Activated naive CD8-positive, alpha-beta T cell treated with anti-CD3 and anti-CD28 coated beads, Interleukin-2, amount 10 ng/mL, durations not matched to agents 7 days and 5 days (primary cell): ENCODE measurements around the gene CTNNAL1. TPM values are rescaled to one million over a fixed set of nuclear protein-coding genes. Genes with fewer than 3 reads are reported as not detected.

Experiments
- ATAC-seq: fragments of 150-1000 bp; cut with Tn5 transposase; one replicate; pipeline ENCODE4 v1.10.0; 2021; ENCODE audit warnings: low read depth, moderate library complexity
- POLR2A ChIA-PET: fragments of 350-600 bp; sonication (Branson Sonifier 250); formaldehyde crosslinking; loops from one replicate; lab custom pipeline; 2021; ENCODE audit warnings: antibody characterized with exemption; lab: Charles Lee
- DNase-seq: peaks from one replicate; pipeline ENCODE4 v3.0.0; 2021
- H3K27ac Mint-ChIP-seq: one replicate; pipeline ENCODE4 v1.8.0; 2022; ENCODE audit warnings: mild to moderate bottlenecking, mixed read lengths
- H3K27me3 Mint-ChIP-seq: one replicate; pipeline ENCODE4 v1.8.0; 2022; ENCODE audit warnings: mild to moderate bottlenecking, moderate library complexity, mixed read lengths
- H3K36me3 Mint-ChIP-seq: one replicate; pipeline ENCODE4 v1.8.0; 2021; ENCODE audit warnings: mild to moderate bottlenecking, mixed read lengths
- H3K4me1 Mint-ChIP-seq: one replicate; pipeline ENCODE4 v1.8.0; 2021; ENCODE audit warnings: mixed read lengths
- H3K4me3 Mint-ChIP-seq: one replicate; pipeline ENCODE4 v1.8.0; 2022; ENCODE audit warnings: mild to moderate bottlenecking, moderate library complexity, mixed read lengths
- H3K9me3 Mint-ChIP-seq: one replicate; pipeline ENCODE4 v1.8.0; 2021; ENCODE audit warnings: mixed read lengths
- total RNA-seq, 2 experiments: library from RNA; stranded (reverse); gene quantifications; one replicate each; pipeline ENCODE4 v1.2.3, GENCODE V29; 2021

CTNNAL1 gene
- total RNA-seq, 2 experiments from 2014 or later, result 14.0 to 15.2 TPM

DNA sequence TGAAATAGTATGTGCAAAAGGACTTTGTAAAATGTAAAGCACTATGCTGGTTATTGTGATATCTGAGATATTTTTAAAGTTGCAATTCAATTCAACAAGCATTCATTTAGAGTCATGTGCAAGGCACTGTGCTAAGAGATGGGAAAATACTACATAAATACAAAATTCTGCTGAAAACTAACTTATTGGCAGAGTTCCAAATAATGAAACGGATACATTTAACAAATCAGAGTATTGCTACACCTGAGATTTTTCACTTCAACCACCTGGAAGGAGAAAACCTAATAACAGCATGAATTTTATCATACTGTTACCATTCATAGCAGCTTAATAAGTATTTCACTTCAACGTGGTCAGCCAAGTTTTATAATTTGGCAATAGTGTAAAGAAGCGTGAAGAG is 6.1 kb upstream of the CTNNAL1 start:
- Mint-ChIP-seq H3K4me3 (no peak overlapping the region), H3K4me1 (peaks cover 5% of the 10 kb centered on the region), H3K27me3 (no peaks in the 10 kb centered on the region), H3K9me3 (no peaks in the 10 kb centered on the region), H3K27ac (no peak overlapping the region), H3K36me3 (peaks cover 8% of the 10 kb centered on the region)
- DNase-seq, result no peak
- no peak for ATAC-seq
- POLR2A ChIA-PET, result no interaction called here

DNA sequence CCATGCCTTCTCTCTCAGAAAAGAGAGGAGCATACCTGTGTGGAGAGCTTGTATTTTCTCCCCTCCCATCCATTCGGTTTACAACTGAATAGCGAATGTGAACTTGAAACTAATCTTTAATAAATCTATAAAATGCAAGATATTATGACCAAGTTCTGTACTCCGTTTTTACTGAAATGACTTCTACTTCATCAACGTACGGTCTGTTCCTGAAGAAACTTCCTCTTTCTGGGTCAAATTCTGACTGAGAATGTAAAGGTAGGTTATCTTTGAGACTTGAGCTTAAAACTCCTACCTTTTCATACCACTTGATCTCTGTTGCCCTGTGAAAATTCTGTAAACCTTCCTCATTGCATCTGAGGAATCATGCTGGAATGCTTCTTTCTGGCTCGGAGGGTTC is 4.2 kb upstream of the CTNNAL1 start:
- H3K4me3 Mint-ChIP-seq, result no peak overlapping the region
- ATAC-seq, result no peak
- H3K36me3 Mint-ChIP-seq, result peaks cover 8% of the 10 kb centered on the region
- no peak for DNase-seq
- H3K4me1 Mint-ChIP-seq, result peaks cover 12% of the 10 kb centered on the region
- no peak overlapping the region for H3K27ac Mint-ChIP-seq
- no peaks in the 10 kb centered on the region for H3K27me3 Mint-ChIP-seq
- H3K9me3 Mint-ChIP-seq, result no peaks in the 10 kb centered on the region
- POLR2A ChIA-PET, result no interaction called here

DNA sequence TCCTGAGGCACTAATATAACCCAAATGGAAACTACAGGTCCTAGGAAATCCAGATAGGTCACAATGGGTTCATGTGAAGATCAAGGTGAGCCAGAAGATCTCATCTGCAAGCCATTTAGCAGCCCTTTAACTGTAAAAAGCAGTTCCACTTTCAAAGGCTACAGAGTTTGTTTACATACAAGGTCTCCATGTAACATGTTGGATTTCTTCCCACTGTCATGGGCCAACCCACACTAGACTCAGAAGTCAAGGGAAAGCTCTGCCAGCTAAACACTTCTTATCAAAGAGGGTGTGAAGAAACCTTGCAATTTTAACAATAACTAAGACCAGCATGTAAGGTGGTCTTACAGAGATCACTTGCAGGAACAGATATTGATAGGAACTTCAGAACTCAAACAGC is 3.8 kb upstream of the CTNNAL1 start:
- DNase-seq, result no peak
- H3K4me1 Mint-ChIP-seq, result peaks cover 16% of the 10 kb centered on the region
- ATAC-seq, result no peak
- POLR2A ChIA-PET, result no interaction called here
- H3K9me3 Mint-ChIP-seq, result no peaks in the 10 kb centered on the region
- H3K4me3 Mint-ChIP-seq, result no peak overlapping the region
- H3K36me3 Mint-ChIP-seq, result peaks cover 10% of the 10 kb centered on the region
- H3K27ac Mint-ChIP-seq, result no peak overlapping the region
- H3K27me3 Mint-ChIP-seq, result no peaks in the 10 kb centered on the region

DNA sequence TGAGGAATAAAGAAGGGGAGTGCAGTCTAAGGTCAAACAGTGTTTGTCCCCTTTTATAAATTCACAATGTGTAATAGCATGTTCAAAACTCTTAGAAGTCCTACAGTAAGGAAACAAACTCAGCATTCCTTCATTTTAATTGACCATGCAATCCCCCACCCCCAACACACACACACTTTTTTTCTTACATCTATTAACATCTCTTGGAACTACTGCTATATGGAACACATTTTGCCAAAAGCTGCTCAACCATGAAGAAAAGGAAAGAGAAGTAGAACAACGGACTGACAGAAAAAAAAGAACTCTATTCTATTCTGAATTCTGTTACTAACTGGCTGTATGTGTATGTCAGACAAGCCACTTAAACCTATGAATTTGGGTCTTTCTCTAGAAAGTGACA is 2.8 kb upstream of the CTNNAL1 start:
- Mint-ChIP-seq H3K4me1 (peaks cover 24% of the 10 kb centered on the region), H3K9me3 (no peaks in the 10 kb centered on the region), H3K27me3 (no peaks in the 10 kb centered on the region), H3K4me3 (no peak overlapping the region), H3K27ac (no peak overlapping the region), H3K36me3 (peaks cover 10% of the 10 kb centered on the region)
- ATAC-seq (no peak), DNase-seq (no peak)
- POLR2A ChIA-PET, result no interaction called here

DNA sequence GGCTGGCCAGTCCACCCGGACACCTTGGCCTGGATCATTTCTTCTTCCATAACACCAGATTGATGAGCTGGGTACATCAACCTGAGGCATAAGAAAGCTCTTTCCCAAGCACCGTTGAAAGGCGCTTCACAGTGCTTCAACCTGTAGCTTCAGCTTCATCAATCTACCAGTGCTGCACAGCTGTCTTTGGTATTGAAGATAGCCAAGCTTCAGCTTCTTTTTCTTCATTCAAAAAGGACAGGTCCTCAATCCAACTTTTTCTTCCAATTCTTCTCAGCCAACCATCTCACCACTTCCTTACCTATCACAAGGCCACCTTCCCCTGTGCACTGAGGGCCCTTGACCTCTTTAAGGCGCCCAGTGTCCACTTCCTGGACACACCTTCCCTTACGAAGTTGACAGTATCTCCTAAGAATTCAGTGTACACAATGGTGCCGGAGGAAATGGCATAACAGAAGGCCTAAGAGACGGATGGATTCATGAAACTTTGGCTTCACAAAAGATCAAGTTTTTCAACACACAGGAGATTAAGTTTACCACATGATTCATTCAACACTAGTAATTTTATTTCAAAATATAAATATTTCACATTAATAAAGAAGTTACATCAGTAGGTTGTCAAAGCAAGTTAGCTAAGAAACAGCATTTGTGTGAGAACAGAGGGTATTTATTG is 1.4 kb upstream of the CTNNAL1 start:
- H3K27me3 Mint-ChIP-seq, result no peaks in the 10 kb centered on the region
- ATAC-seq (no peak), DNase-seq (no peak)
- peaks cover 24% of the 10 kb centered on the region for H3K4me1 Mint-ChIP-seq
- no peak overlapping the region for H3K27ac Mint-ChIP-seq
- POLR2A ChIA-PET, result no interaction called here
- no peak overlapping the region for H3K4me3 Mint-ChIP-seq
- H3K9me3 Mint-ChIP-seq, result no peaks in the 10 kb centered on the region
- peaks cover 7% of the 10 kb centered on the region for H3K36me3 Mint-ChIP-seq

DNA sequence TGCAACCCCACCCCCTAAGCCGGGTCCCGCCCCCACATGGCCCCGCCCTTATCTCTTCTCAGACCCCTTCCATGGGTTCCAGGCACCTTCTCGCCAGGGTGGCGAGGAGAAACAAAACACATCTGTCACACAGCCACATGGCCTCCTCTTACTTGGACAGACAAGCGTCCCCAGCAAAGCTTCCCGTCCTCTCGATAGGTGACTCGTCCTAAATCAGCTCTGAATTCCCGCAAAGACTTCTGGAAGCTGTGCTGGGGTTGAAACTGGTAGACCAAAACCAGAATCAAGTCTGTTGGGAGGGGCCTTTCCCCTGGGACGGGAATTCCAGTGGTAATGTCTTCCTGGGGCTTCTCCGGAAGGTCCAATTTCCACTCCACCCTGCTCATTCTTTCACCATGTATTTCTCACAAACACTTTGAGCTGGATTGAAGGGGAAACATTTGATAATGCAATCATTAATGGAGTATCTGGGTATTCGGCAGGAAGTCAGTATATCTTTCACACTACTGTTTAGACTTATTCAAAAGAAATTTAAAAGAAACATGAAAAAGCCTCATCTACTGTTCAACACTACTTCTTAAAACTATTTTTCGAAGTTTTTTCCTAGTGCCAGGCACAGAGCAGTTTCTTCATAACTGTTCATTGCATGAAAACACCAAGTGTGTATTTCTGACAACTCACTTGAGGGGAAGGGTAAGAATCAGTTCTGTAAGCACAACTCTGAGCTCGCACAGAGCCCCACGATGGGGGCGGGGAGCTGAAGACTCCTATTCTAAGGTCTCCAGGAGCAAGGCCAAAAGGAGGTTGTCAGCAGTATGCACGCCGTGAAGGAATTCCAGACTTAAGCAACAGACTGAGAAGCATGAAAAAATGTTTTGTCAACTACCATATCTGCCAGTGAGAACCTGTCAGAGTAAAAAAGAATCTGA is 644 bp upstream of the CTNNAL1 start:
- peak overlapping the region; percentile 89 for H3K4me3 Mint-ChIP-seq

DNA sequence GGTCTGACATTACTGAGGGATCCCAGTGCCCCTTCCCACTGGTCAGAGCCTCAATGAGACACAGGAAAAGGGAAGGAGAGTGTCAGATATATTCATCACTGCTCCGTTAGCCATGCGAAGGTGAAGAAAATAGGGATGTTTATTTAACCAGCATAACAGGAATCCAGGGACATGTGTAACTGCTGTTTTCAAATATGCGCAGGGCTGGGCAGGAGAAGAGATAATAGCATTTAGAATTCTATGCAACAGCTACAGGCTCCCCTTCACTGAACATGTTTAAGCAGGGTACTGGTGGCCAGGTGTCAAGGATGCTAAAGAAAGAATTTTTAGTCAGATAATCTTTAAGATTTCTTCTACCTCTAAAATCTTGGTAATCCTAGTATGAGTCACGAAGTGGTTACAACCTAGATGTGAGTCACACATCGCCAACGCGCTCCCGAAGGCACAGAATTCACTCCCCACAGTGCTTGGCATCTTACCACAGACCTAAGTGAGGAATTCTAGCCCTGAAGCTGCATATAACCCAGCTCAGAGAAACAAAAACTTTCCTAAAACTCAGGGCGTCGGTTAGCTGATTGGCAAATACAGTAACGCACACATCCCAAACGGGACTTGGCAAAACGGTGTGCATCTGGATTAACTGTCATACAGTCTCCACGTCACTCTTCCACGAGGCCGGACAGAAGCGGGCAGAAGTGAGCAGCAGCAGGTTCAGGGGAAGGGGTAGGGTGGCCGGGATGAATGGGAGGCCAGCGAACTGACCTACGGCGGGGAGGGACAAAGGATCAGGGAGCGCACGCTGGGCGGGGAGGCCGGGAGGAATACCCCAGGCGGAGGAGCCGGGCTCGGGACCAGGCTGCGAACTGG is 1.1 kb downstream of the CTNNAL1 start:
- DNase-seq, result peak; percentile 40
- peak; percentile 11 for ATAC-seq
- no peaks in the 10 kb centered on the region for H3K27me3 Mint-ChIP-seq
- peak overlapping the region; percentile 93 for H3K4me3 Mint-ChIP-seq
- peaks cover 24% of the 10 kb centered on the region for H3K4me1 Mint-ChIP-seq
- POLR2A ChIA-PET, result no interaction called here
- peaks cover 4% of the 10 kb centered on the region for H3K36me3 Mint-ChIP-seq
- peak overlapping the region; percentile 88 for H3K27ac Mint-ChIP-seq
- H3K9me3 Mint-ChIP-seq, result no peaks in the 10 kb centered on the region

More for the DNA sequence above, 644 bp upstream of the CTNNAL1 start:
- no peaks in the 10 kb centered on the region for H3K27me3 Mint-ChIP-seq
- H3K4me1 Mint-ChIP-seq, result peaks cover 24% of the 10 kb centered on the region
- POLR2A ChIA-PET, result interaction anchor here (1.0 kb wide), 1 partner anchor 80 kb away, joined by 3 read pairs; the partner anchor contains the start of genes ABITRAM and ELP1
- DNase-seq (no peak), ATAC-seq (no peak)
- H3K27ac Mint-ChIP-seq, result peak overlapping the region; percentile 54
- H3K36me3 Mint-ChIP-seq, result peaks cover 4% of the 10 kb centered on the region
- no peaks in the 10 kb centered on the region for H3K9me3 Mint-ChIP-seq

DNA sequence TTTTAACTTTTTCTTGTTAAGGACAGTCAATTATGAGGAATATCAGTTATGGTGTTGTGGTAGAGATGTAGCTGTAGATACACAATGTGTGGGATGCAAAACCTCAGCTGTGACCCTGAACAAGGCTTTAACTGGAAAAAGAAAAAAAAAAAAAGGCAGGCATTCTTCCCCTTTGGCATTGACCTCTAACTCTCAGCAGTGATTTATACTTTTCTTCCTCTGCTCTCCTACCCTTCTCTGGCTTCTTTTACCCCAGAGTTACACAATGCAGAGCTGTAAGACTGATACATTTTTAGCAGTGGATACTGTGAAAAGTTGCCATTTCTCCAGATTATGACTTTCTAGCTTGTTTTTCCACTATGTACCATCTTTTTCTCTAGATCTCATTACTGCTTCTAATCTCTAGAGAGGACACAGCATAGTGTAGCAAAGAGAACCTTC is 2.0 kb downstream of the CTNNAL1 start:
- POLR2A ChIA-PET, result interaction anchor here (0.7 kb wide), 1 partner anchor 15 kb away, joined by 3 read pairs; no protein-coding TSS in a partner anchor
- Mint-ChIP-seq H3K4me3 (no peak overlapping the region), H3K27ac (peak overlapping the region; percentile 10), H3K9me3 (no peaks in the 10 kb centered on the region), H3K27me3 (no peaks in the 10 kb centered on the region), H3K4me1 (peaks cover 24% of the 10 kb centered on the region), H3K36me3 (peaks cover 4% of the 10 kb centered on the region)
- DNase-seq, result no peak
- no peak for ATAC-seq

DNA sequence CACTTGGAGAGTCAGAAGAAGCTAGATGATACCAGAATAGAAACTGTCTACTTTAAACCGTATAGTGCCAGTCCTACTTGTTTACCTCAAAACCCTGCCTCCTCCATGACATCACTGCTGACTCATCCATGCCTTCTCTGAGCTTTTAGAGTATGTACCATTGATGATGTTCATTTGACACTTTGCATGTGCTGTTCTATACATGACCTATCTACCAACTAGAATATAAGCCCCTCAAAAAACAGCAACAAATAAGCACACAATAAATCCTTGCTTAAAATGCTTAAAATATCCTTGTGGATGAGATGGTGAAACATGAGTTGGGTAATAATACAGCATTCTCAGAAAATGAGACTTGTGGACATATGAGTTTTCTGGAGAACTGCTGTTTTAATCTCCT is 2.6 kb downstream of the CTNNAL1 start:
- Mint-ChIP-seq H3K4me1 (peaks cover 24% of the 10 kb centered on the region), H3K9me3 (no peaks in the 10 kb centered on the region), H3K36me3 (peaks cover 4% of the 10 kb centered on the region), H3K4me3 (no peak overlapping the region), H3K27me3 (no peaks in the 10 kb centered on the region), H3K27ac (no peak overlapping the region)
- POLR2A ChIA-PET, result interaction anchor here (0.7 kb wide), 1 partner anchor 15 kb away, joined by 3 read pairs; no protein-coding TSS in a partner anchor
- peak; percentile 13 for ATAC-seq
- DNase-seq, result no peak

DNA sequence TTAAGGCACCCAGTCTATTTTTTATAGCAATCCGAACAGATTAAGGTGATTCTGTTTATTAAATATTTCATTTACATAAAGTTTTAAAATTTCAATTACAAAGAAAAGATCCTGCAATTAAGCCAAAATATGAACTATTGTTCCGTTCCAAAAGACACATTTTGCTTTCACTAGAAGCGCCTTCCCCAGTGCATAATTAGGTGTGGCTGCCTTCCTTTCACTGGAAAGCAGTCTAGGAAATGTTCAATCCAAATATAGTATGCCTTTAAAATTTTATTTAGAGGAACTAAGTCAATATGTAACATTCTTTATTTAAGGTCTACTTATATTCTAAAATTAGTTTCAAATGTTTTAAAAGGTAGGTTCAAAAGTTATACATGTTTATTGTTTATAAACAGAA is 7.6 kb downstream of the CTNNAL1 start:
- H3K36me3 Mint-ChIP-seq, result peaks cover 14% of the 10 kb centered on the region
- POLR2A ChIA-PET, result no interaction called here
- peaks cover 10% of the 10 kb centered on the region for H3K9me3 Mint-ChIP-seq
- no peak for ATAC-seq
- peaks cover 4% of the 10 kb centered on the region for H3K4me1 Mint-ChIP-seq
- H3K4me3 Mint-ChIP-seq, result no peak overlapping the region
- H3K27me3 Mint-ChIP-seq, result no peaks in the 10 kb centered on the region
- no peak overlapping the region for H3K27ac Mint-ChIP-seq
- DNase-seq, result no peak

DNA sequence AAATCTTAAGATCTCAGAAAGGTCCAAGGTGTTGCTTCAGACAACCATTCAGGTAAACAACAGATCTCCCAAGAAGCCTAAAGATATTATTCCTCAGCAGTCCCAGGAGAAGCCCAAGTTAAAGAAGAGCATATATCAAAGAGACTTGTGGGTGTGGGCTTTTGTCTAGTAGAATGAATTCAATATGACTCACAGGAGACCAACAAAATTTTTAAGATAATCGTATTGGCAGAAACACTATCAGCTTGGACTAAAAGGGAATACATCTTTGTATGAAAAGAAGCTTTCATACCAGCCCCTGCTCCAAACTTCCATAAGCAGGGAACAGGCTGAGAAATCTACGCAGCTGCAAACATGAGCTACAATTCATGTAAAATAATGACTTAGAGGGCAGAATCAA is 10.2 kb downstream of the CTNNAL1 start:
- H3K36me3 Mint-ChIP-seq, result peaks cover 15% of the 10 kb centered on the region
- H3K4me3 Mint-ChIP-seq, result no peak overlapping the region
- H3K27ac Mint-ChIP-seq, result no peak overlapping the region
- POLR2A ChIA-PET, result no interaction called here
- no peaks in the 10 kb centered on the region for H3K27me3 Mint-ChIP-seq
- ATAC-seq (no peak), DNase-seq (no peak)
- peaks cover 10% of the 10 kb centered on the region for H3K9me3 Mint-ChIP-seq
- peaks cover 6% of the 10 kb centered on the region for H3K4me1 Mint-ChIP-seq

DNA sequence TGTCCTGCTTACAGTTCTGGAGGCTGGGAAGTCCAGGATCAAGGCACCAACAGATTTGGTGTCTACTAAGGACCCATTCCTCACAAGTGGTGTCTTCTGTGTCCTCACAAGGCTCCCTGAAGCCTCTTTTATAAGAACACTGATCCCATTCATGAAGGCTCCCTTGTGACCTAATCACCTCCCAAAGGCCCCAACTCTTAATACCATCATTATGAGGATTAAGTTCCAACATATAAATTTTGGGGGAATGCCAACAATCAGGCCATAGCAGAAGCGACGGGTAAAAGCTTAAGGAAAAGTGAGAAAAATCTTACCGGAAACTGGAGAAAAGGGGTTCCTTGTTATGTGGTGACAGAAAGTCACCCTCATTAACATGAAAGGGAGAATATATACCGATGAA is 11.2 kb downstream of the CTNNAL1 start:
- no peak for ATAC-seq
- peaks cover 7% of the 10 kb centered on the region for H3K4me1 Mint-ChIP-seq
- POLR2A ChIA-PET, result no interaction called here
- H3K27ac Mint-ChIP-seq, result no peak overlapping the region
- H3K27me3 Mint-ChIP-seq, result no peaks in the 10 kb centered on the region
- DNase-seq, result no peak
- H3K4me3 Mint-ChIP-seq, result no peak overlapping the region
- H3K36me3 Mint-ChIP-seq, result peaks cover 23% of the 10 kb centered on the region
- peaks cover 10% of the 10 kb centered on the region for H3K9me3 Mint-ChIP-seq

DNA sequence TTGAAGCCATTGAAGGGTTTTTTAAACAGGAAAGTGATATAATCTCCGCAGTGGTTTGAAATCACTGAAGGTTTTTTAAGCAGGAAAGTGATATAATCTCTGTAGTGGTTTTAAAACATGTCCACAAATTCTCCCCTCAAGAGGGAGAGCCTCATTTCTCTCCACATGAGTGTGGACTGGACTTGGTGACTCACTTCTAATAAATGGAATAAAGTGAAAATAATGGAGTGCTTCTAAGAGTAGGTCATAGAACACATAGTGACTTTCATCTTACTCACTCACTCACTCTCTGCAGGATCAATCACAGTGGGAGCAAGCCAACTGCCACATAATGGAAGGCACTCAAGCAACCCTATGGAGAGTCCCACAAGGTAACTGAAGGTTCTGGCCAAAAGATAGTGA is 12.0 kb downstream of the CTNNAL1 start:
- H3K27ac Mint-ChIP-seq, result no peak overlapping the region
- H3K9me3 Mint-ChIP-seq, result peaks cover 10% of the 10 kb centered on the region
- H3K36me3 Mint-ChIP-seq, result peaks cover 24% of the 10 kb centered on the region
- ATAC-seq (no peak), DNase-seq (no peak)
- POLR2A ChIA-PET, result no interaction called here
- no peaks in the 10 kb centered on the region for H3K27me3 Mint-ChIP-seq
- peak overlapping the region; percentile 2 for H3K4me3 Mint-ChIP-seq
- H3K4me1 Mint-ChIP-seq, result peaks cover 9% of the 10 kb centered on the region
